Mesenchymal stem cell (in vitro differentiated cells and primary cell): Measurements from ENCODE around the gene CUX1.

Source experiments
- DNase-seq: peaks from one replicate; pipeline ENCODE4 v3.0.0-alpha.2; 2013
- H2AFZ ChIP-seq: one replicate; pipeline ENCODE4 v1.6.1; 2013; ENCODE audit warnings: low read depth, mild to moderate bottlenecking, control low read depth, inconsistent platforms, low read length, moderate library complexity
- H2AK5ac ChIP-seq: 2 replicates; pipeline ENCODE4 v1.6.1; 2013; ENCODE audit warnings: low read length, moderate library complexity, mild to moderate bottlenecking, inconsistent platforms; ENCODE audit not compliant: severe bottlenecking
- H2BK120ac ChIP-seq: one replicate; pipeline ENCODE4 v1.6.1; 2013; ENCODE audit warnings: low read depth, mild to moderate bottlenecking, inconsistent platforms, low read length, moderate library complexity
- H2BK12ac ChIP-seq, 2 experiments: one replicate each; pipeline ENCODE4 v1.6.1; 2013; ENCODE audit warnings: inconsistent platforms in 2 of 2, low read length in 2 of 2, mild to moderate bottlenecking in 2 of 2, moderate library complexity in 2 of 2, control low read depth in 1 of 2
- H2BK15ac ChIP-seq: one replicate; pipeline ENCODE4 v1.6.1; 2013; ENCODE audit warnings: mild to moderate bottlenecking, low read depth, inconsistent platforms; ENCODE audit not compliant: poor library complexity, severe bottlenecking
- H2BK5ac ChIP-seq: 2 replicates; pipeline ENCODE4 v1.6.1; 2013; ENCODE audit warnings: low read depth, mild to moderate bottlenecking, low read length, control low read depth, inconsistent platforms; ENCODE audit not compliant: poor library complexity, severe bottlenecking
- H3K14ac ChIP-seq, 2 experiments: one replicate each; pipeline ENCODE4 v1.6.1; 2013; ENCODE audit warnings: inconsistent platforms in 2 of 2, low read length in 2 of 2, control low read depth in 1 of 2, mild to moderate bottlenecking in 1 of 2, moderate library complexity in 1 of 2
- H3K18ac ChIP-seq, 2 experiments: one replicate each; pipeline ENCODE4 v1.6.1; 2013; ENCODE audit warnings: inconsistent platforms in 2 of 2, low read length in 2 of 2, control low read depth in 1 of 2, low read depth in 1 of 2, mild to moderate bottlenecking in 1 of 2
- H3K23ac ChIP-seq, 2 experiments: one replicate each; pipeline ENCODE4 v1.6.1; 2013; ENCODE audit warnings: inconsistent platforms in 2 of 2, low read length in 2 of 2, mild to moderate bottlenecking in 2 of 2, moderate library complexity in 2 of 2, control low read depth in 1 of 2
- H3K27ac ChIP-seq: 2 replicates; pipeline ENCODE4 v1.5.1; 2013; ENCODE audit warnings: mild to moderate bottlenecking, moderate library complexity, low read length, control low read depth, inconsistent platforms; ENCODE audit not compliant: poor library complexity, severe bottlenecking
- H3K27me3 ChIP-seq, 2 experiments: 2 replicates each; pipeline versions ENCODE4 v1.6.1 to v1.7.0; 2013; ENCODE audit warnings: low read length in 2 of 2, mild to moderate bottlenecking in 2 of 2, moderate library complexity in 2 of 2, control low read depth in 1 of 2, inconsistent platforms in 1 of 2; ENCODE audit not compliant: control insufficient read depth in 1 of 2, insufficient read depth in 1 of 2
- H3K36me3 ChIP-seq, 2 experiments: 2 replicates each; pipeline versions ENCODE4 v1.6.1 to v1.7.0; 2013; ENCODE audit warnings: low read length in 2 of 2, control low read depth in 1 of 2, inconsistent platforms in 1 of 2, low read depth in 1 of 2, mild to moderate bottlenecking in 1 of 2; ENCODE audit not compliant: insufficient read depth in 2 of 2, control insufficient read depth in 1 of 2
- H3K4ac ChIP-seq, 2 experiments: one replicate each; pipeline ENCODE4 v1.6.1; 2013; ENCODE audit warnings: inconsistent platforms in 2 of 2, low read length in 2 of 2, mild to moderate bottlenecking in 2 of 2, moderate library complexity in 2 of 2, control low read depth in 1 of 2, low read depth in 1 of 2
- H3K4me1 ChIP-seq: 2 replicates; pipeline ENCODE4 v1.6.1; 2013; ENCODE audit warnings: low read depth, low read length, control low read depth; ENCODE audit not compliant: control insufficient read depth, insufficient read depth
- H3K4me2 ChIP-seq: 2 replicates; pipeline ENCODE4 v1.6.1; 2013; ENCODE audit warnings: low read length, mild to moderate bottlenecking, inconsistent platforms; ENCODE audit not compliant: poor library complexity, severe bottlenecking
- H3K4me3 ChIP-seq, 2 experiments: 2 replicates each; pipeline versions ENCODE4 v1.5.1 to v1.7.0; 2013; ENCODE audit warnings: low read length in 2 of 2, mild to moderate bottlenecking in 2 of 2, control low read depth in 1 of 2, low read depth in 1 of 2; ENCODE audit not compliant: insufficient read depth in 1 of 2
- H3K79me1 ChIP-seq: replicated peaks from 2 replicates; pipeline ENCODE4 v1.6.1; 2013; ENCODE audit warnings: mild to moderate bottlenecking, control low read depth, low read length, inconsistent platforms; ENCODE audit not compliant: poor library complexity, severe bottlenecking
- H3K9ac ChIP-seq: 2 replicates; pipeline ENCODE4 v1.7.0; 2013; ENCODE audit warnings: mild to moderate bottlenecking, low read length, moderate library complexity
- H3K9me3 ChIP-seq: 2 replicates; pipeline ENCODE4 v1.7.0; 2013; ENCODE audit warnings: mild to moderate bottlenecking, low read length; ENCODE audit not compliant: control insufficient read depth
- H4K8ac ChIP-seq: one replicate; pipeline ENCODE4 v1.6.1; 2013; ENCODE audit warnings: inconsistent platforms, mild to moderate bottlenecking, low read length, moderate library complexity
- H4K91ac ChIP-seq: one replicate; pipeline ENCODE4 v1.6.1; 2013; ENCODE audit warnings: mild to moderate bottlenecking, low read length, inconsistent platforms
- WGBS: methylation state at CpG from one replicate; pipeline ENCODE4 v1.1.7; 2013; ENCODE audit warnings: mixed read lengths; 5-methylcytosine and 5-hydroxymethylcytosine counted together

CUX1 gene

DNA sequence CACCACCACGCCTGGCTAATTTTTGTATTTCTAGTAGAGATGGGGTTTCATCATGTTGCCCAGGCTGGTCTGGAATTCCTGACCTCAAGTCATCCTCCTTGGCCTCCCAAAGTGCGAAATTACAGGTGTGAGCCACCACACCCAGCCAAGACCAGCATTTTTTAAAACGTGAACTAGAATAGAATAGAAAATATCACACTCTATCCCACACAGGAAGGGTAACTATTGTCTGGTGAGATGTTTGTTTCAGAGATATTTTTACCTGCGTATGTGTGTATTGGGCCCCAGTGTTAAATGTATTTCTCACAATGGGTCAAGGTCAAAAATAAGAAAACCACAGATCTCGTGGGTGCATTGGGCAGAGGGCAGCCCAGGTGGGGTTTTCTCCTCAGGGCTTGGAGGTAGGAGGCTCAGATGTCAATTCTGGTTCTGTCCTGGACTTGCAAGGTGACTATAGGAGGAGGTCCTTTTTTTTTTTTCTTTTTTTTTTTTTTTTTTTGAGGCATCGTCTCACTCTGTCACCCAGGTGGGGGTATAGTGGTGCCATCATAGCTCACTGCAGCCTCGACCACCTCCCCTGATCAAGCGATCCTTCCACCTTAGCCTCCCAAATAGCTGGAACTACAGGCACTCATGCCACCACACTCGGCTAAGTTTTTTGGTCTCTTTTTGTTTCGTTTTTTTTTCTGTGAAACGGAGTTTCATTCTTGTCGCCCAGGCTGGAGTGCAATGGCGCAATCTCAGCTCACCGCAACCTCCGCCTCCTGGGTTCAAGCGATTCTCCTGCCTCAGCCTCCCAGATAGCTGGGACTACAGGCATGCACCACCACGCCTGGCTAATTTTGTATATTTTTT is 488.2 kb downstream of the CUX1 start:
- Histone ChIP-seq H3K14ac (no peak overlapping the region), H4K8ac (no peak overlapping the region), H3K23ac (no peak overlapping the region), H3K4me1 (peaks cover 37% of the 10 kb centered on the region), H3K4me2 (no peak overlapping the region), H3K27ac (no peak overlapping the region), H2BK15ac (no peak overlapping the region), H2BK5ac (no peak overlapping the region), H4K91ac (no peak overlapping the region), H2AFZ (no peak overlapping the region), H3K18ac (no peak overlapping the region), H2BK120ac (no peak overlapping the region), H3K9me3 (no peaks in the 10 kb centered on the region), H3K4ac (no peak overlapping the region), H3K79me1 (peaks cover 3% of the 10 kb centered on the region), H3K9ac (no peak overlapping the region), H2BK12ac (no peak overlapping the region), H2AK5ac (no peak overlapping the region), H3K36me3 (peaks cover 0 to 17% of the 10 kb centered on the region in 2 experiments), H3K4me3 (no peak overlapping the region), H3K27me3 (peaks cover 0 to 12% of the 10 kb centered on the region in 2 experiments)
- 95% methylated on average over 13 of the region's 17 CpGs for WGBS
- no peak for DNase-seq

DNA sequence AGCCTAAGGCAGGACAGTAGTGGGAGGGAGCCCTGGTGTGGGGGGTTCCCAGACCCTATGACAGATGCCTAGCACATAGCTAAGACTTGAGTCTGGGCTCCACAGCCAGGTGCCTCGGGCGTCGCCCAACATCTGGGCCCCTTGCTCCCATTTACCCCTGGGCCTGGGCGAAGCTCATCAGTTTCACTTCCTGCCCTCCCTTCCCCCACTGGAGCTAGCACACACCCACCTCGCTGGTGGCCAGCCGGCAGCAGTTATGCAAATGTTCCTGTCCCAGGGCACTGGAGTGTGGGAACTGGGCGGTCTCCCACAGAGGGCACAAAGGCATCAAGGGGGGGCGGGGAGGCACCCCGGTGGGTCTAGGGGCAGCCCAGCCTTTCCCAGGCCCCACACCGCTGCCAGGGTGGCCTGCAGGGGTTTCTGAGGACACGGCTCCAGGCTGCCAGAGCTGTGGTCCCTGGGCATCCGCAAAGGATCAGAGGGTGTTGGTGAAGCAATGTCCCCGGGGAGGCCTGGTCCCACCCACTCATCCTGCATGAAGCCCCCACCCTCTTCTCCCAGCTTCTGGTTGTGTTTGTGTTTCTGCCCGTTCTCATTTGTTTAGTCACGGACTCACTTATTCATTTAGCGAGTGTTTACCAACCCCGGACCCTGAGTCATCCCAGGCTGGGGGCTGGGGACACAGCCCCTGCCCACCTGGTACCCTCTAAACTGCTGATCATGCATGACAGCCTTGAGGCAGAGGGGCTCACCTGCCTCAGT is 489.7 kb downstream of the CUX1 start:
- Histone ChIP-seq H3K27ac (no peak overlapping the region), H2BK5ac (no peak overlapping the region), H3K9ac (no peak overlapping the region), H3K9me3 (no peaks in the 10 kb centered on the region), H2BK120ac (peak overlapping the region; percentile 4), H2BK12ac (peak overlapping the region; percentile 23 to 93), H4K8ac (peak overlapping the region; percentile 87), H3K27me3 (no peaks in the 10 kb centered on the region), H3K18ac (peak overlapping the region; percentile 44 to 95), H3K4me2 (peak overlapping the region; percentile 30), H3K79me1 (no peaks in the 10 kb centered on the region), H3K4ac (peak overlapping the region; percentile 12 to 62), H3K23ac (no peak overlapping the region), H3K4me1 (peaks cover 29% of the 10 kb centered on the region), H2AFZ (peak overlapping the region; percentile 20), H4K91ac (peak overlapping the region; percentile 88), H3K14ac (no peak overlapping the region), H3K36me3 (peaks cover 0 to 7% of the 10 kb centered on the region in 2 experiments), H3K4me3 (no peak overlapping the region), H2AK5ac (peak overlapping the region; percentile 17), H2BK15ac (peak overlapping the region; percentile 60)
- DNase-seq: peak; percentile 88
- WGBS: 11% methylated on average over 17 of the region's 17 CpGs

DNA sequence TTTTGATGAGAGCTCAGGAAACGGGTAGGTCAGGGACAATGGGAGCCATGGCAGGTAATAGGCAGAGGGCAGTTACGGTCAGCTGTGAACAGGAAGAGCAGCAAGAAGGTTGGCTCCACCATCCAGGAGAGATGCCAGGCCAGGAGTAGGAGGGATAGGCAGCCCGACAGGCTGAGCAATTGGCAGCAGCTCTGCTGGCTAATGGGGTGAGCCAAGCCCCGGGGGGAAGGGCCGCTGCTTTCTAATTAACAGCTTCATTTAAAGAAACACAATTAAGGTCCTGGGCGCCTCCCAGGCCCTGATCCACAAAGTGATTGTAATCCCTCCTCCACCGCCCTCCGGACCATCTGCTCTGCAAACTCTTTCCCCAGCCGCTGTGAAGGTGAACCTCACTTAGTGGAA is 493.0 kb downstream of the CUX1 start:
- Histone ChIP-seq H4K8ac (no peak overlapping the region), H3K27me3 (no peaks in the 10 kb centered on the region), H3K4me2 (no peak overlapping the region)

DNA sequence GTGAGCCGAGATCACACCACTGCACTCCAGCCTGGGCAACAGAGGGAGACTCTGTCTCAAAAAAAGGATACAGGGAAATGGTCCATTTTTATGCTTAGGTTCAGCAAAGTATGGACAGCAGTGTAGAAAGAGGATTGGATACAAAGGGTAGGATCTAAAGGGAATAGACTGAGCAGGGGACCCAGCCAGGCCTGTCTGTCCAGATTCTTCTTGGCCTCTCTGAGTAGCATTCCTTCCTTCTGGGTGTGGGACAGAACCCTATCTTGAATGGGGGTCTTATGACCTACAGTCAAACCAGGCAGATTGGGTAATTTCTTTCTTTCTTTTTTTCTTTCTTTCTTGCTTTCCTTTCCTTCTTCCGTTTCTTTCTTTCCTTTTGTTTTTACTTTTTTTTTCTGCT is 494.9 kb downstream of the CUX1 start:
- WGBS: 96% methylated on average over 2 of the region's 2 CpGs
- no peak overlapping the region for H2BK5ac ChIP-seq
- H2AK5ac ChIP-seq: no peak overlapping the region
- H3K18ac ChIP-seq: no peak overlapping the region
- H3K9me3 ChIP-seq: no peaks in the 10 kb centered on the region
- H2BK15ac ChIP-seq: no peak overlapping the region
- H3K79me1 ChIP-seq: no peaks in the 10 kb centered on the region
- no peak overlapping the region for H3K4me2 ChIP-seq
- no peak overlapping the region for H3K14ac ChIP-seq
- no peak overlapping the region for H3K4me3 ChIP-seq
- H3K4ac ChIP-seq: no peak overlapping the region
- H2BK120ac ChIP-seq: no peak overlapping the region
- H4K8ac ChIP-seq: no peak overlapping the region
- H3K36me3 ChIP-seq: peaks cover 0 to 13% of the 10 kb centered on the region in 2 experiments
- no peaks in the 10 kb centered on the region for H3K27me3 ChIP-seq
- H4K91ac ChIP-seq: no peak overlapping the region
- no peak for DNase-seq
- H2BK12ac ChIP-seq: no peak overlapping the region
- H2AFZ ChIP-seq: no peak overlapping the region
- H3K27ac ChIP-seq: no peak overlapping the region
- no peak overlapping the region for H3K9ac ChIP-seq
- peaks cover 4% of the 10 kb centered on the region for H3K4me1 ChIP-seq
- no peak overlapping the region for H3K23ac ChIP-seq

More for the DNA sequence above, 493.0 kb downstream of the CUX1 start:
- Histone ChIP-seq H3K14ac (no peak overlapping the region), H2AFZ (no peak overlapping the region), H3K27ac (no peak overlapping the region), H3K9ac (no peak overlapping the region), H3K79me1 (no peaks in the 10 kb centered on the region), H3K9me3 (no peaks in the 10 kb centered on the region), H3K23ac (no peak overlapping the region), H3K18ac (no peak overlapping the region), H2BK15ac (no peak overlapping the region), H3K4me1 (peaks cover 13% of the 10 kb centered on the region), H3K4ac (no peak overlapping the region), H2BK5ac (no peak overlapping the region), H3K36me3 (peaks cover 0 to 10% of the 10 kb centered on the region in 2 experiments), H4K91ac (no peak overlapping the region), H2BK120ac (no peak overlapping the region), H3K4me3 (no peak overlapping the region), H2BK12ac (no peak overlapping the region), H2AK5ac (no peak overlapping the region)
- no peak for DNase-seq
- WGBS: 95% methylated on average over 9 of the region's 9 CpGs
